ENCODE data around the gene RBP2. TPM values are rescaled to one million over a fixed set of nuclear protein-coding genes. Genes with fewer than 3 reads are reported as not detected.

The RBP2 gene
- total RNA-seq, 1 experiment from 2014 or later = not detected

- Histone ChIP-seq H3K4me3 (no peak overlapping the region), H2AFZ (no peak overlapping the region), H3K4me2 (no peak overlapping the region), H3K4me1 (replicated peaks; ENCODE audit: insufficient read depth) (no peaks in the 10 kb centered on the region), H3K79me2 (ENCODE audit: low read depth) (no peaks in the 10 kb centered on the region), H3F3A (ENCODE audit: insufficient read depth, low read depth) (no peaks in the 10 kb centered on the region), H3K9me2 (ENCODE audit: insufficient read depth) (no peaks in the 10 kb centered on the region), H3K27ac (no peak overlapping the region), H3K27me3 (ENCODE audit: insufficient read depth, low read depth) (no peaks in the 10 kb centered on the region), H4K20me1 (ENCODE audit: insufficient read depth) (no peaks in the 10 kb centered on the region), H3K9me3 (ENCODE audit: insufficient read depth, low read depth) (no peaks in the 10 kb centered on the region), H3K36me3 (ENCODE audit: low read depth) (no peaks in the 10 kb centered on the region)
- intact Hi-C loops (cut with micrococcal nuclease; ENCODE audit: unreplicated experiment) = loop anchor here (10.0 kb wide), 1 partner anchor 1314 kb away; no protein-coding TSS in a partner anchor
- no peak for TF ChIP-seq EZH2 (IDR thresholded peaks at IDR 0.05; ENCODE audit: low read depth)
- TF ChIP-seq CTCF (conservative IDR thresholded peaks at IDR 0.05) = no peak
- ChIA-PET CTCF (no interaction called here), POLR2A (ENCODE audit: unreplicated experiment) (no interaction called here)
- BruUV-seq (replicated peaks) = no TSS peak
- no peak for DNase-seq
These were observed 55.3 kb downstream of the RBP2 start for GRCh38 chr3:139421040-139421439.

- Histone ChIP-seq H3K4me2 (no peak overlapping the region), H3K9me3 (ENCODE audit: insufficient read depth, low read depth) (no peaks in the 10 kb centered on the region; the same call in 1 of the 2 replicates), H3K27me3 (ENCODE audit: insufficient read depth, low read depth) (no peaks in the 10 kb centered on the region), H3K9me2 (ENCODE audit: insufficient read depth) (no peaks in the 10 kb centered on the region), H2AFZ (no peak overlapping the region), H3K27ac (no peak overlapping the region), H3K4me1 (replicated peaks; ENCODE audit: insufficient read depth) (no peaks in the 10 kb centered on the region), H3F3A (ENCODE audit: insufficient read depth, low read depth) (no peaks in the 10 kb centered on the region), H4K20me1 (ENCODE audit: insufficient read depth) (no peaks in the 10 kb centered on the region), H3K36me3 (ENCODE audit: low read depth) (no peaks in the 10 kb centered on the region), H3K4me3 (no peak overlapping the region), H3K79me2 (ENCODE audit: low read depth) (no peaks in the 10 kb centered on the region)
- TF ChIP-seq CTCF (conservative IDR thresholded peaks at IDR 0.05) (no peak), EZH2 (IDR thresholded peaks at IDR 0.05; ENCODE audit: low read depth) (no peak)
- no TSS peak for BruUV-seq (replicated peaks)
- peak; percentile 14 to 36 for DNase-seq
- ChIA-PET CTCF (interaction anchor here (0.6 kb wide), 1 partner anchor 35 kb away, joined by 12 read pairs; no protein-coding TSS in a partner anchor), POLR2A (ENCODE audit: unreplicated experiment) (interaction anchor here (0.6 kb wide), 1 partner anchor 76 kb away, joined by 3 read pairs; no protein-coding TSS in a partner anchor)
- intact Hi-C loops (cut with micrococcal nuclease; ENCODE audit: unreplicated experiment) = no loop called here
These were observed 58.2 kb downstream of the RBP2 start for GRCh38 chr3:139418144-139418543.

- peaks cover 12% of the 10 kb centered on the region for H3K9me3 ChIP-seq (ENCODE audit: insufficient read depth, low read depth)
- no peaks in the 10 kb centered on the region for H3K4me1 ChIP-seq (replicated peaks; ENCODE audit: insufficient read depth)
- ChIA-PET POLR2A (ENCODE audit: unreplicated experiment) (no interaction called here), CTCF (no interaction called here)
- no TSS peak for BruUV-seq (replicated peaks)
- no peak overlapping the region for H2AFZ ChIP-seq
- no peak for TF ChIP-seq EZH2 (IDR thresholded peaks at IDR 0.05; ENCODE audit: low read depth)
- no peaks in the 10 kb centered on the region for H3F3A ChIP-seq (ENCODE audit: insufficient read depth, low read depth)
- DNase-seq = no peak
- H3K27ac ChIP-seq = no peak overlapping the region
- no peak overlapping the region for H3K4me2 ChIP-seq
- no peaks in the 10 kb centered on the region for H3K27me3 ChIP-seq (ENCODE audit: insufficient read depth, low read depth)
- H4K20me1 ChIP-seq (ENCODE audit: insufficient read depth) = no peaks in the 10 kb centered on the region
- H3K9me2 ChIP-seq (ENCODE audit: insufficient read depth) = no peaks in the 10 kb centered on the region
- intact Hi-C loops (cut with micrococcal nuclease; ENCODE audit: unreplicated experiment) = no loop called here
- H3K4me3 ChIP-seq = no peak overlapping the region
- H3K36me3 ChIP-seq (ENCODE audit: low read depth) = no peaks in the 10 kb centered on the region
- no peaks in the 10 kb centered on the region for H3K79me2 ChIP-seq (ENCODE audit: low read depth)
These were observed 60.0 kb downstream of the RBP2 start for GRCh38 chr3:139416275-139416674.

GRCh38 chr3:139414608-139415224, 61.6 kb downstream of the RBP2 start:
- POLR2A ChIA-PET (ENCODE audit: unreplicated experiment) = no interaction called here
- no peak for DNase-seq

More at GRCh38 chr3:139414608-139415224, 61.6 kb downstream of the RBP2 start:
- Histone ChIP-seq H3K4me1 (replicated peaks; ENCODE audit: insufficient read depth) (no peaks in the 10 kb centered on the region), H3K27me3 (ENCODE audit: insufficient read depth, low read depth) (no peaks in the 10 kb centered on the region), H3K27ac (no peak overlapping the region), H3K79me2 (ENCODE audit: low read depth) (no peaks in the 10 kb centered on the region), H2AFZ (no peak overlapping the region), H3F3A (ENCODE audit: insufficient read depth, low read depth) (no peaks in the 10 kb centered on the region), H4K20me1 (ENCODE audit: insufficient read depth) (no peaks in the 10 kb centered on the region), H3K36me3 (ENCODE audit: low read depth) (no peaks in the 10 kb centered on the region), H3K9me2 (ENCODE audit: insufficient read depth) (no peaks in the 10 kb centered on the region), H3K9me3 (ENCODE audit: insufficient read depth, low read depth) (peaks cover 12% of the 10 kb centered on the region), H3K4me3 (no peak overlapping the region), H3K4me2 (no peak overlapping the region)
- no TSS peak for BruUV-seq (replicated peaks)
- intact Hi-C loops (cut with micrococcal nuclease; ENCODE audit: unreplicated experiment) = no loop called here
- TF ChIP-seq CTCF (conservative IDR thresholded peaks at IDR 0.05) = no peak
- TF ChIP-seq EZH2 (IDR thresholded peaks at IDR 0.05; ENCODE audit: low read depth) = no peak
- CTCF ChIA-PET = no interaction called here
